Epithelial cell of esophagus (primary cell): ENCODE measurements around the gene CDH20.

Experiments used
- DNase-seq: peaks from one replicate; pipeline ENCODE4 v3.0.0; 2010; ENCODE audit warnings: low read depth
- H3K4me3 ChIP-seq: 2 replicates; pipeline ENCODE4 v1.5.1; 2011; ENCODE audit warnings: mild to moderate bottlenecking, low read length, control low read depth
- CTCF ChIP-seq: IDR thresholded peaks from 2 replicates; pipeline ENCODE4 v1.5.1; 2011; ENCODE audit warnings: low read depth, mild to moderate bottlenecking, low read length, control low read depth, inconsistent platforms; ENCODE audit not compliant: insufficient read depth; ENCODE audit errors: missing control alignments

CDH20 gene

GRCh38 chr18:61340148-61340547 is 6.9 kb downstream of the CDH20 start:
- no peak overlapping the region for H3K4me3 ChIP-seq
- no peak for TF ChIP-seq CTCF
- DNase-seq, result no peak

GRCh38 chr18:61348230-61348629 is 15.0 kb downstream of the CDH20 start:
- TF ChIP-seq CTCF, result no peak
- no peak for DNase-seq
- H3K4me3 ChIP-seq, result no peak overlapping the region

GRCh38 chr18:61350578-61350977 is 17.3 kb downstream of the CDH20 start:
- DNase-seq, result peak; percentile 7
- TF ChIP-seq CTCF, result no peak

GRCh38 chr18:61352059-61352458 is 18.8 kb downstream of the CDH20 start:
- no peak overlapping the region for H3K4me3 ChIP-seq
- no peak for TF ChIP-seq CTCF
- DNase-seq, result no peak

More at GRCh38 chr18:61350578-61350977, 17.3 kb downstream of the CDH20 start:
- H3K4me3 ChIP-seq, result no peak overlapping the region

GRCh38 chr18:61352611-61353010 is 19.4 kb downstream of the CDH20 start:
- DNase-seq, result no peak
- no peak overlapping the region for H3K4me3 ChIP-seq
- TF ChIP-seq CTCF, result no peak

GRCh38 chr18:61360404-61361383 is 27.5 kb downstream of the CDH20 start:
- no peak for TF ChIP-seq CTCF
- no peak for DNase-seq
- H3K4me3 ChIP-seq, result no peak overlapping the region
